Stimulated activated CD8-positive, alpha-beta memory T cell treated with anti-CD3 and anti-CD28 coated beads, Interleukin-7, amount 100 ng/mL, for 4 hours (primary cell): ENCODE results near the gene ARFGEF3.

Experiments
- DNase-seq, 2 donors: peaks; one replicate each; pipeline ENCODE4 v3.0.0-alpha.2; 2020; ENCODE audit warnings: low read depth in 2 of 2

The ARFGEF3 gene

GRCh38 chr6:138307816-138308730 is 146.3 kb downstream of the ARFGEF3 start:
- no peak for DNase-seq

- no peak for DNase-seq
These were observed 147.0 kb downstream of the ARFGEF3 start for GRCh38 chr6:138308731-138309110.

GRCh38 chr6:138309695-138310094 is 148.0 kb downstream of the ARFGEF3 start:
- DNase-seq: no peak

GRCh38 chr6:138310294-138310693 is 148.6 kb downstream of the ARFGEF3 start:
- no peak for DNase-seq

GRCh38 chr6:138310821-138311220 is 149.1 kb downstream of the ARFGEF3 start:
- DNase-seq: no peak

GRCh38 chr6:138311268-138311667 is 149.5 kb downstream of the ARFGEF3 start:
- no peak for DNase-seq

- no peak for DNase-seq
These were observed 157.1 kb downstream of the ARFGEF3 start for GRCh38 chr6:138318741-138319375.

- DNase-seq: no peak
These were observed 160.2 kb downstream of the ARFGEF3 start for GRCh38 chr6:138321934-138322333.

GRCh38 chr6:138323821-138324220 is 162.1 kb downstream of the ARFGEF3 start:
- DNase-seq: no peak

- DNase-seq: no peak
These were observed 166.5 kb downstream of the ARFGEF3 start for GRCh38 chr6:138328210-138328609.

GRCh38 chr6:138330763-138331162 is 169.0 kb downstream of the ARFGEF3 start:
- DNase-seq: no peak

- no peak for DNase-seq
These were observed 169.7 kb downstream of the ARFGEF3 start for GRCh38 chr6:138331444-138331843.

- no peak for DNase-seq
These were observed 170.2 kb downstream of the ARFGEF3 start for GRCh38 chr6:138331984-138332383.

- DNase-seq: no peak
These were observed 172.3 kb downstream of the ARFGEF3 start for GRCh38 chr6:138334000-138334399.

GRCh38 chr6:138334963-138335362 is 173.2 kb downstream of the ARFGEF3 start:
- no peak for DNase-seq

GRCh38 chr6:138336221-138336620 is 174.5 kb downstream of the ARFGEF3 start:
- DNase-seq: no peak

- DNase-seq: no peak
These were observed 175.3 kb downstream of the ARFGEF3 start for GRCh38 chr6:138337076-138337475.

- DNase-seq: no peak
These were observed 177.3 kb downstream of the ARFGEF3 start for GRCh38 chr6:138339024-138339423.

- DNase-seq: no peak
These were observed 179.4 kb downstream of the ARFGEF3 start for GRCh38 chr6:138341176-138341575.

GRCh38 chr6:138343112-138343511 is 181.4 kb downstream of the ARFGEF3 start:
- DNase-seq: no peak

GRCh38 chr6:138345565-138346285 is 184.0 kb downstream of the ARFGEF3 start:
- DNase-seq: no peak
